ENCODE measurements around the gene CPLANE1.

DNA sequence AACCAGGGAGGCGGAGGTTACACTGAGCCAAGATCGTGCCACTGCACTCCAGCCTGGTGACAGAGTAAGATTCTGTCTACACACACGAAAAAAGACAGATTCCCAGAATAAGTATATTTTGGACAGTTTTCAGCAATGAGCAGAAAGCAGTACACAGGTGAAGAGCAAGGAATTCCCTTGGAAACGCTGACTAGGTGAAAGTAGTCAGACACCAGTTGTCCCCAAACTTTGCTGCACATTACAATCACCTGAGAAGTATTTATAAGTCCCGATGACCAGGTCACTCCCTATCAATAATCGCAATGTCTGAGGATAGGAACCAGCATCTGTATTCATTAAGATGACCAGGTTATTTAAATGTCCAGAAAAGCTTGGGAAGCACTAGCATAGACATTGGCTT is 78.3 kb downstream of the CPLANE1 start:
- TF ChIP-seq, protein P1, sequence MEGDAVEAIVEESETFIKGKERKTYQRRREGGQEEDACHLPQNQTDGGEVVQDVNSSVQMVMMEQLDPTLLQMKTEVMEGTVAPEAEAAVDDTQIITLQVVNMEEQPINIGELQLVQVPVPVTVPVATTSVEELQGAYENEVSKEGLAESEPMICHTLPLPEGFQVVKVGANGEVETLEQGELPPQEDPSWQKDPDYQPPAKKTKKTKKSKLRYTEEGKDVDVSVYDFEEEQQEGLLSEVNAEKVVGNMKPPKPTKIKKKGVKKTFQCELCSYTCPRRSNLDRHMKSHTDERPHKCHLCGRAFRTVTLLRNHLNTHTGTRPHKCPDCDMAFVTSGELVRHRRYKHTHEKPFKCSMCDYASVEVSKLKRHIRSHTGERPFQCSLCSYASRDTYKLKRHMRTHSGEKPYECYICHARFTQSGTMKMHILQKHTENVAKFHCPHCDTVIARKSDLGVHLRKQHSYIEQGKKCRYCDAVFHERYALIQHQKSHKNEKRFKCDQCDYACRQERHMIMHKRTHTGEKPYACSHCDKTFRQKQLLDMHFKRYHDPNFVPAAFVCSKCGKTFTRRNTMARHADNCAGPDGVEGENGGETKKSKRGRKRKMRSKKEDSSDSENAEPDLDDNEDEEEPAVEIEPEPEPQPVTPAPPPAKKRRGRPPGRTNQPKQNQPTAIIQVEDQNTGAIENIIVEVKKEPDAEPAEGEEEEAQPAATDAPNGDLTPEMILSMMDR (IDR thresholded peaks at IDR 0.05 in 2 of 3, conservative IDR thresholded peaks at IDR 0.05 in 1 of 3; ENCODE audit: control insufficient read depth in 2 of 3, extremely low read depth in 1 of 3, insufficient read depth in 1 of 3, low read depth in 3 of 3, low read length in 3 of 3), result no peak
- TF ChIP-seq BHLHE40 (IDR thresholded peaks at IDR 0.05; ENCODE audit: borderline replicate concordance in 1 of 2, low read depth in 2 of 2, low read length in 1 of 2) (no peak), POLR2AphosphoS5 (IDR thresholded peaks at IDR 0.05; ENCODE audit: low read length) (no peak), POLR2A (IDR thresholded peaks at IDR 0.05; ENCODE audit: low read depth, low read length) (no peak), RB1 (IDR thresholded peaks at IDR 0.05; ENCODE audit: borderline replicate concordance) (no peak), ZNF24 (IDR thresholded peaks at IDR 0.05) (no peak), EGR1 (IDR thresholded peaks at IDR 0.05; ENCODE audit: borderline replicate concordance in 1 of 2, low read depth in 2 of 2, low read length in 2 of 2) (no peak), HDGF (IDR thresholded peaks at IDR 0.05) (no peak)
